Endothelial cell of umbilical vein (primary cell): ENCODE data around the gene CCDC183. TPM values are rescaled to one million over a fixed set of nuclear protein-coding genes. Genes with fewer than 3 reads are reported as not detected.

Experiments
- BruUV-seq: library from RNA; stranded (reverse); fragments of 400-500 nt; replicated peaks from 2 replicates; lab custom pipeline; 2021; lab: Mats Ljungman, UMichigan
- CTCF ChIA-PET: fragments of 300-600, 350-600 bp; sonication (Branson Sonifier 250); formaldehyde crosslinking; loops from one replicate; lab custom pipeline; 2021; ENCODE audit warnings: antibody characterized with exemption, inconsistent platforms; lab: Charles Lee
- POLR2A ChIA-PET: fragments of 300-600, 350-600 bp; sonication (Branson Sonifier 250); formaldehyde crosslinking; loops from one replicate; lab custom pipeline; 2021; ENCODE audit warnings: antibody characterized with exemption, inconsistent platforms; lab: Charles Lee
- DNase-seq: peaks from one replicate; pipeline ENCODE4 v3.0.0-alpha.2; 2011; ENCODE audit warnings: low read depth, low spot score
- FAIRE-seq: peaks from 2 replicates; lab custom pipeline; 2011; peaks lifted over from hg19 to GRCh38; lab: Jason Lieb, UNC
- H2AFZ ChIP-seq: 2 replicates; pipeline ENCODE4 v1.6.0; 2012; ENCODE audit warnings: low read depth, low read length, control low read depth, inconsistent platforms
- H3K27ac ChIP-seq: 2 replicates; pipeline ENCODE4 v1.5.1; 2011; ENCODE audit warnings: low read depth, mild to moderate bottlenecking, control low read depth, low read length, moderate library complexity; ENCODE audit not compliant: insufficient read depth
- H3K27me3 ChIP-seq, 2 experiments: 2 replicates each; pipeline versions ENCODE4 v1.6.0 to v1.6.1; 2011; ENCODE audit warnings: low read length in 2 of 2, mixed read lengths in 1 of 2; ENCODE audit not compliant: control insufficient read depth in 2 of 2, insufficient read depth in 2 of 2
- H3K36me3 ChIP-seq, 2 experiments: 2 replicates in 1 of 2; 3 replicates in 1 of 2; pipeline ENCODE4 v1.5.1; 2011; ENCODE audit warnings: low read length in 2 of 2, mild to moderate bottlenecking in 1 of 2, moderate library complexity in 1 of 2; ENCODE audit not compliant: control insufficient read depth in 2 of 2, insufficient read depth in 2 of 2; ENCODE audit errors: extremely low read depth in 1 of 2
- H3K4me1 ChIP-seq: 3 replicates; pipeline ENCODE4 v1.5.1; 2011; ENCODE audit warnings: mild to moderate bottlenecking, low read length; ENCODE audit not compliant: control insufficient read depth, insufficient read depth; ENCODE audit errors: extremely low read depth
- H3K4me2 ChIP-seq: 2 replicates; pipeline ENCODE4 v1.6.1; 2011; ENCODE audit warnings: low read length, control low read depth, mixed read lengths; ENCODE audit not compliant: insufficient read depth
- H3K4me3 ChIP-seq, 3 experiments: fragments of 200-600 bp in 1 of 3; sonication (generic), shearing (Covaris generic) in 1 of 3; replicated peaks in 1 of 3; 2 replicates each; pipeline ENCODE4 v1.5.1; 2011 to 2016; ENCODE audit warnings: control low read depth in 3 of 3, low read length in 3 of 3, mild to moderate bottlenecking in 2 of 3, inconsistent platforms in 1 of 3, low read depth in 1 of 3, moderate library complexity in 1 of 3; ENCODE audit not compliant: insufficient read depth in 1 of 3
- H3K79me2 ChIP-seq: 2 replicates; pipeline ENCODE4 v1.6.0; 2012; ENCODE audit warnings: low read length, inconsistent platforms; ENCODE audit not compliant: control insufficient read depth, insufficient read depth
- H3K9ac ChIP-seq: replicated peaks from 2 replicates; pipeline ENCODE3; 2011; ENCODE audit warnings: low read length, control low read depth; ENCODE audit not compliant: insufficient read depth; ENCODE audit errors: extremely low read depth
- H3K9me1 ChIP-seq: replicated peaks from 3 replicates; pipeline ENCODE4 v1.6.0; 2011; ENCODE audit warnings: mild to moderate bottlenecking, low read length; ENCODE audit not compliant: control insufficient read depth, insufficient read depth; ENCODE audit errors: extremely low read depth
- H3K9me3 ChIP-seq: replicated peaks from 2 replicates; pipeline ENCODE4 v1.5.1; 2012; ENCODE audit warnings: low read length, inconsistent platforms; ENCODE audit not compliant: control insufficient read depth, insufficient read depth
- H4K20me1 ChIP-seq: replicated peaks from 2 replicates; pipeline ENCODE3; 2011; ENCODE audit warnings: mild to moderate bottlenecking, low read length; ENCODE audit not compliant: control insufficient read depth, insufficient read depth; ENCODE audit errors: extremely low read depth
- FOS ChIP-seq: IDR thresholded peaks from 2 replicates; pipeline ENCODE4 v1.6.1; 2011; ENCODE audit warnings: mild to moderate bottlenecking, low read length, moderate library complexity, borderline replicate concordance; ENCODE audit not compliant: insufficient read depth
- GATA2 ChIP-seq: IDR thresholded peaks from 2 replicates; pipeline ENCODE4 v1.7.0; 2011; ENCODE audit warnings: low read depth, mild to moderate bottlenecking, moderate library complexity, mixed read lengths, low read length; ENCODE audit not compliant: insufficient read length, insufficient read depth
- JUN ChIP-seq: IDR thresholded peaks from 2 replicates; pipeline ENCODE4 v1.6.1; 2011; ENCODE audit warnings: borderline replicate concordance, low read depth; ENCODE audit not compliant: insufficient read length, insufficient read depth
- MYC ChIP-seq: IDR thresholded peaks from one replicate; pipeline ENCODE4 v1.6.1; 2011; ENCODE audit warnings: mild to moderate bottlenecking, low read depth, low read length
- POLR2A ChIP-seq: IDR thresholded peaks from 2 replicates; pipeline ENCODE4 v1.6.1; 2012; ENCODE audit warnings: low read depth, mild to moderate bottlenecking, control low read depth, low read length
- POLR2AphosphoS5 ChIP-seq: IDR thresholded peaks from 2 replicates; pipeline ENCODE4 v1.6.1; 2012; ENCODE audit warnings: low read depth, mild to moderate bottlenecking, control low read depth, low read length, moderate library complexity; ENCODE audit not compliant: insufficient read depth
- dilution Hi-C: fragments of 300-500 bp; cut with MboI; formaldehyde crosslinking; loops from one replicate; pipeline ENCODE4 v1.15.0; 2019; ENCODE audit warnings: low sequenced_read_pairs; ENCODE audit not compliant: extremely low pct_ligation_motif_present
- intact Hi-C: fragments of 100-400 bp; cut with micrococcal nuclease; formaldehyde crosslinking; loops from one replicate; pipeline ENCODE4 v1.10.0; 2022
- polyA plus RNA-seq, 4 experiments: library from polyadenylated mRNA; depleted of rRNA in 3 of 4; stranded (reverse) in 3 of 4; unstranded in 1 of 4; fragments of >200 nt; gene quantifications; 2 replicates each; pipeline versions ENCODE4 v1.2.1 to v1.2.3, GENCODE V29; 2011 to 2012; ENCODE audit warnings: missing spikeins in 1 of 4
- total RNA-seq: library from RNA; stranded (reverse); gene quantifications from 2 replicates; pipeline ENCODE4 v1.2.3, GENCODE V29; 2021
- TF ChIP-seq, protein P1 (sequence below), 2 donors: IDR thresholded peaks; 1 replicate in 1 of 2; 2 replicates in 1 of 2; pipeline ENCODE4 v1.5.1; 2011; ENCODE audit warnings: low read length in 2 of 2, mild to moderate bottlenecking in 2 of 2, moderate library complexity in 2 of 2, control low read depth in 1 of 2, inconsistent platforms in 1 of 2, low read depth in 1 of 2; ENCODE audit not compliant: insufficient read depth in 1 of 2; ENCODE audit errors: extremely low read depth in 1 of 2
- TF ChIP-seq, protein P2 (sequence below): IDR thresholded peaks from 2 replicates; pipeline ENCODE4 v1.6.1; 2011; ENCODE audit not compliant: insufficient read depth, insufficient read length

Gene CCDC183
- total and polyA plus RNA-seq, 2 donors (not counting 3 experiments of a cell fraction or from before 2014, with no cell fraction given): 0.50 TPM; not detected in 1

DNA sequence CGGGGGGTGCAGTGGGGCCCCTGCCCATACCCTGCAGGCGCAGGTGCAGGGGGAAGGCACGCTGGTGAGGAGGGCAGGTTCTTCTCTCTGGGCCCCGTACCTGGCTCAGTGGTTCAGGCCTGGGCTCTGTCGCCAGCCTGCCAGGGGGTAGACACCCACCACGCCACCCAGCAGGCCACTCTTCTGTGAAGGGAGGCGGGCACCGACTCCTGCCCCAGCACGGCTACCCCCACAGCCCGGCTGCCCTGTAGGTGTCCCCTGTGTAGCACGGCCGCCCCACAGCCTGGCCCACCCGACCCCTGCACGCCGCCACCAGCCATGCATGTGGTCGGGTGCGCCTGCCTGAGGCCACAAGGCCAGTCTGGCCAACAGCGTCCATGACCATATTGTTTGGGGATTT is 49.5 kb upstream of the CCDC183 start:
- H3K36me3 ChIP-seq: no peaks in the 10 kb centered on the region
- H3K27ac ChIP-seq: no peak overlapping the region
- H3K4me3 ChIP-seq: no peak overlapping the region
- peaks cover 5% of the 10 kb centered on the region in 2 experiments for H3K27me3 ChIP-seq
- no peak overlapping the region for H2AFZ ChIP-seq
- H3K4me2 ChIP-seq: no peak overlapping the region
- no peak overlapping the region for H3K9ac ChIP-seq
- no peaks in the 10 kb centered on the region for H3K9me3 ChIP-seq
- DNase-seq (no peak), FAIRE-seq (no peak)
- no TSS peak for BruUV-seq
- H3K79me2 ChIP-seq: no peaks in the 10 kb centered on the region
- H4K20me1 ChIP-seq: no peaks in the 10 kb centered on the region
- no peak for TF ChIP-seq FOS
- TF ChIP-seq POLR2A: no peak
- TF ChIP-seq, protein P1, sequence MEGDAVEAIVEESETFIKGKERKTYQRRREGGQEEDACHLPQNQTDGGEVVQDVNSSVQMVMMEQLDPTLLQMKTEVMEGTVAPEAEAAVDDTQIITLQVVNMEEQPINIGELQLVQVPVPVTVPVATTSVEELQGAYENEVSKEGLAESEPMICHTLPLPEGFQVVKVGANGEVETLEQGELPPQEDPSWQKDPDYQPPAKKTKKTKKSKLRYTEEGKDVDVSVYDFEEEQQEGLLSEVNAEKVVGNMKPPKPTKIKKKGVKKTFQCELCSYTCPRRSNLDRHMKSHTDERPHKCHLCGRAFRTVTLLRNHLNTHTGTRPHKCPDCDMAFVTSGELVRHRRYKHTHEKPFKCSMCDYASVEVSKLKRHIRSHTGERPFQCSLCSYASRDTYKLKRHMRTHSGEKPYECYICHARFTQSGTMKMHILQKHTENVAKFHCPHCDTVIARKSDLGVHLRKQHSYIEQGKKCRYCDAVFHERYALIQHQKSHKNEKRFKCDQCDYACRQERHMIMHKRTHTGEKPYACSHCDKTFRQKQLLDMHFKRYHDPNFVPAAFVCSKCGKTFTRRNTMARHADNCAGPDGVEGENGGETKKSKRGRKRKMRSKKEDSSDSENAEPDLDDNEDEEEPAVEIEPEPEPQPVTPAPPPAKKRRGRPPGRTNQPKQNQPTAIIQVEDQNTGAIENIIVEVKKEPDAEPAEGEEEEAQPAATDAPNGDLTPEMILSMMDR (IDR thresholded peaks at IDR 0.05; ENCODE audit: extremely low read depth in 1 of 2, insufficient read depth in 1 of 2, low read depth in 1 of 2, low read length in 2 of 2): no peak
- TF ChIP-seq JUN: no peak
- no peak for TF ChIP-seq POLR2AphosphoS5
- no peak for TF ChIP-seq GATA2
- TF ChIP-seq MYC: no peak
- TF ChIP-seq, protein P2, sequence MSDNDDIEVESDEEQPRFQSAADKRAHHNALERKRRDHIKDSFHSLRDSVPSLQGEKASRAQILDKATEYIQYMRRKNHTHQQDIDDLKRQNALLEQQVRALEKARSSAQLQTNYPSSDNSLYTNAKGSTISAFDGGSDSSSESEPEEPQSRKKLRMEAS: no peak
- dilution Hi-C loops: no loop called here
- no peaks in the 10 kb centered on the region for H3K4me1 ChIP-seq
- intact Hi-C loops: no loop called here
- H3K9me1 ChIP-seq: no peaks in the 10 kb centered on the region
- POLR2A ChIA-PET: no interaction called here
- CTCF ChIA-PET: interaction anchor here (6.0 kb wide), 1 partner anchor 17 kb away, joined by 31 read pairs; no protein-coding TSS in a partner anchor
